HG03558 (cell line): ENCODE results near the gene TMEM132E.

Experiments
- ATAC-seq: cut with Tn5 transposase; IDR thresholded peaks from one replicate; pipeline ENCODE4 v1.9.1; 2021; ENCODE audit warnings: moderate number of reproducible peaks; ENCODE audit not compliant: unreplicated experiment; ENCODE audit errors: extremely low read depth

The TMEM132E gene

GRCh38 chr17:34568953-34569352 is 10.4 kb upstream of the TMEM132E start:
- ATAC-seq = no peak

GRCh38 chr17:34569591-34569990 is 9.8 kb upstream of the TMEM132E start:
- ATAC-seq = no peak

DNA sequence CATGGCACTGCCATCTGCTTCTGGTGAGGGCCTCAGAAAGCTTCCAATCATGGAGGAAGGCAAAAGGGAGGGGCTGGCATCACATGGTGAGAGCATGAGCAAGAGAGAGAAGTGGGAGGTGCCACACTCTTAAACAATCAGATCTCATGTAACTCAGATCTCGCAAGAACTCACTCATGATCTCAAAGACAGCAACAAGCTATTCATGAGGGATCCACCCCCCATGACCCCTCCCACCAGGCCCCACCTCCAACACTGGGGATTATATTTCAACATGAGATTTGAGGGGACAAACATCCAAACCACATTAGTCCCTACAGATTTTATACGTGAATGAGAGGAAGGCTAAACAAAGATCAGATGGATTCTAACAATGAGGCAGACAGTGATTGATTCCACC is 8.9 kb upstream of the TMEM132E start:
- no peak for ATAC-seq

DNA sequence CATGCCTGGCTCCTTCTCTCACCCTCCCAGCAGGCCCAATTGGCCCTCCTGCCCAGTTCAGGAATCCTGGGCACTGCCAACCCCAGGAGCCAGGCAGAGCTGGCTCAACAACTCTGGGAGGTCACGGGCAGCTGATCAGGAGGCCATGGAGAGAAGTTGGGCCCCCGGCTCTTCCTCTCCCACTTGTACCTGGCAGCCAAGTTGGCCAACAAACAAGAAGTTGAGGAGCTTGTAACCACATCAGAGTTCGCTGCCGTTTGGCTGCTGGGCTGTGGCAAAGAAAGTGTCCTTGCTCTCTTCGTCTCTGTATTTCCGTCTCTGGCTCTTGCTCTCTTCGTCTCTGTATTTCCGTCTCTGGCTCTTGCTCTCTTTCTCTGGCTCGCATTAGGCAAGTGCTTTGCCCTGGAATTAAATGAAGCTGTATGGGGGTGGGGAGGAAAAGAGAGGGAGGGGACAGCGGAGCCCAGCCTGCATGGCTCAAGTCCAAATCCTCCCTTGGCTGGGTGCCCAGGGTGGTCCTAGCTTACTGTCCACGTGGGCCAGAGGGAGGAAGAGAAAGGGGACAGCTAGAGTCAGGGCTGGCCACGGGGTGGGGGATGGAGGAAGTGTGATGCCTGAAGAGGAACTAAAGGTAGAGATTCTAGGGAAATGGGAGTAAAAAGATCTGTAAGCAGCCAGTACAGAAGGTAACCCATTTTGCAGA is 7.8 kb upstream of the TMEM132E start:
- ATAC-seq = no peak

DNA sequence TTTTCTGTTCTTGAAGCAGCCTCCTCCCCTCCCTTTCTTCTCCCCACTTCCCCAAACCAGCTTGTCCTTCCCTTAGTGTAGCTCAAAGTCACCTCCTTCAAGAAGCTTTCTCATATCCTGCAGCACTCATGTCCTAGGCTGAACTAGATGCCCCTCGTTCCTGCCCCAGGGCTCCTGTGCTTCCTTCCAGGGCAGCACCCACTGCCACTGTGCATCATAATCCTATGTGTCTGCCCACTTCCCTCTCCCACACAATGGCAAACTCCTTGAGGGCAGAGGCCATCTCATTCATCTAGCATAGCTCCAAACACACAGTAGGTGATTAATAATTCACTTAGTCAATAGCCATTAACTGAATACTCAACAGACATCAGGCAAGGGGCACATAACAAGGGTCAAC is 6.9 kb upstream of the TMEM132E start:
- no peak for ATAC-seq

DNA sequence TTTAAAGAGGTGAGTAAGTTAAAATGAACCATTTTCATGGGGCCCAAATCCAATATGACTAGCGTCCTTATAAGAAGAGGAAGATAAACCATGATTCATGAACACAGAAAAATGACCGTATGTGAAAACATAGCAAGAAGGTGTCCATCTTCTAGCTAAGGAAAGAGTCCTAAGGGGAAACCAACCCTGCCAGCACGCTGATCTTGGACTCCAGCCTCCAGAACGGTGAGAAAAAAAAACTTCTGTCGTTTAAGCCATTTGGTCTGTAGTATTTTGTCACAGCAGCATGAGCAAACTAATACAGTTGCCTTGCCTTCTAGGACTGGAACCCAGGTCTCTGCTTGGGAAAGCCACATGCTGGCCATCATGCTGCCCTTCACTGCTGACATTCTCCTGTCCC is 4.2 kb upstream of the TMEM132E start:
- ATAC-seq = no peak

DNA sequence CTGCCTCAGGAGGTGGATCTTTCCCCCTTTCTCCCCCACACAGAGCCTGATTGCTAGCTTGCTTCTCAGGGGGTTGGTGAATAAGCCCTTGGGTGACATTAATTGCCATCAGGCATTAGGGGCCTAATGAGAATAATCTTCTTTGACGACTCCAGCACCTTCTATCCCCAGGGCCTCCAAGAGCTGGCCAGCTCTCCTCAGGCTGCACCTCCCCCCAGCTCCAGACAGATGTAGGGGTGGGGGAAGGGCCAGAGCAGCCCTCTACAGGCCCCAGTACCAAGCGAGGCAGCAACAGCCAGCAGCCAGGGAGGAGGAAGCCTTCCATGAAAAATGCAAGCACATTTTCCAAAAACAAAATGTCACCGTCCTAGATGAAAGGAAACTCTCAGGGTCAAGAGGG is 1.4 kb upstream of the TMEM132E start:
- ATAC-seq = no peak

DNA sequence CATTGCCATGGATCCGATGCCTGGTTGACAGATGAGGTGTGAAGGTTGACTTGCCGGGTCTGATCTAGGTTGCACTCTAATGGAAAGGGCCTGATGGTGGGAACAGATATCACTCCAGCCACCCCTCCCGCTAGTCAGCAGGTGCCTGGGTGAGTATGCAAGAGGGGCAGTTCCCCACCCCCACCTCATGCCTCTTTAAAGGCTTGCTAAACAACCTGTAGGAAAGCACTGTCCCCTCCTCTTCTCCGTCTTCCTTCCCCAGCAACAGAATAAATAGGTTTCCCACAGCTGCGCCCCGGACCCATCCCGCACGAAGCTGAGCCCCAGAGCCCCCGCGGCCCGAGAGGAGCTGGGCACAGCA is 746 bp upstream of the TMEM132E start:
- no peak for ATAC-seq

DNA sequence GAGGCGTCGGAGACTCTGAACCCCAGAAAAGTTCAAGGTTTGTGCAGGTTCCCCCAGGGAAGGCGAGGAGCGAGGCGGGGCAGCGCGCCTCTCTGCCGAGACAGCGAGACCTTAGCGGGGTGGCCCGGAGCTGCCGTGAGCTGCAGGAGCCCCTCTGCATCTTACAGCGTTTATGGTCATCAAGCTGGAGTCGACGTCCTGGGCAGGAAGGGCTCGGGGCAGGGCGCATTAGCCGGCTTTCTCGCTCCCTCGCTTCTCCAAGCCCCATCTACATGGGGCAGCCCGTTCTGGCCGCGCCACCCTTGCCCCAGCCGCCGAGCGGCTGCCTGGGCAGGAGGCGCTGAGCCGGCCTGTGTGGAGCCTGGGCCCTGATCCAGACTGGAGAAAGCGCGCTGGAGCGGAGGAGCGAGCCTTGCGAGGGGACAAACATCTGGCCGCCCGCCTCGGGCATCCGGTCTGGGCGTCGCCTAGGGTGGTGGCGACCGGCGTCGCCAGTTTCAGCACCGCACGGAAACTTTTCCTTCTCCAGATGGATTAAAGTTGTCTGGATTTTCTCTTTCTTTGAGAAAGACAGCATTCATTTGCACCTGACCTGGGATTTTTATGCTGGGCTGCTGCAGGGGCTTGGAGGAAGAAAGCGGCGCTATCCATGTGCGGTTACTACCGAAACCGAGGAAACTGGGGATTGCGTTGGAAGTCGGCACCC is 750 bp downstream of the TMEM132E start:
- ATAC-seq = no peak

DNA sequence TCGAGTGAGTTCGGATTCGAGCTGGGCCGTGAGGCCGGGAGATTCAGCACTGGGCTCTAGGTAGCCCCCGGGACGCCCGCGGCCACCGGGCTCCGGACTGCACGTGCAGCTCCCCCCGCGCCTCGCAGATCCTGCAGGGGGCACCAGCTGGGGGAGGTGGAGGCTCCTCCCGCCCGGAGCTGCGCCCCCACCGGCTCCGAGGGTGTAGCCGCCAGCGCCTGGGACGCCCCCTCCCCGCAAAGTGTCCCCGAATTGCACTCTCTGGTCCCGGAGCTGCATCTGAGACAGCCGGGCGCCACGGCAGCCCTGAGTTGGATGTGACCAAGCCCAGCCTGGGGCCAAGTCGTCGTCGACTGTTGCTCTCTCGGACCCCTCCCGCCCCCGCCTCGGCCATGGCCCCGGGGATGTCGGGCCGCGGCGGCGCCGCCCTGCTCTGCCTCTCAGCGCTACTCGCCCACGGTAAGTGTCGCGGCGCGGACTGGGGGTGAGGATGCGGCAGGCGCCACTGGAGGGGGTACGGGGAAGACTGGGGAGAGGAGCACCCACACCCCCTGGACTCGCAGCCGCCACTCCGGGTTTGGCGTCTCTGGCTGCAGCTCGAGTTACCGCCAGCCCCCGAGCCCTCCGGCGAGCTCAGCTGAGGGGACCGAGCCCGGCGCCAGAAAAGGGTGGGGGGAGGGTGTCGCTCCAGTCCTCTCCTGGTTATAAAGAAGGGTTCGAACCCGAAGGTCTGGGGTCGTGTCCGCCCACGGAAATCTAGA is 1.5 kb downstream of the TMEM132E start:
- no peak for ATAC-seq

- no peak for ATAC-seq
Measured at GRCh38 chr17:34581446-34582184, 2.2 kb downstream of the TMEM132E start.

DNA sequence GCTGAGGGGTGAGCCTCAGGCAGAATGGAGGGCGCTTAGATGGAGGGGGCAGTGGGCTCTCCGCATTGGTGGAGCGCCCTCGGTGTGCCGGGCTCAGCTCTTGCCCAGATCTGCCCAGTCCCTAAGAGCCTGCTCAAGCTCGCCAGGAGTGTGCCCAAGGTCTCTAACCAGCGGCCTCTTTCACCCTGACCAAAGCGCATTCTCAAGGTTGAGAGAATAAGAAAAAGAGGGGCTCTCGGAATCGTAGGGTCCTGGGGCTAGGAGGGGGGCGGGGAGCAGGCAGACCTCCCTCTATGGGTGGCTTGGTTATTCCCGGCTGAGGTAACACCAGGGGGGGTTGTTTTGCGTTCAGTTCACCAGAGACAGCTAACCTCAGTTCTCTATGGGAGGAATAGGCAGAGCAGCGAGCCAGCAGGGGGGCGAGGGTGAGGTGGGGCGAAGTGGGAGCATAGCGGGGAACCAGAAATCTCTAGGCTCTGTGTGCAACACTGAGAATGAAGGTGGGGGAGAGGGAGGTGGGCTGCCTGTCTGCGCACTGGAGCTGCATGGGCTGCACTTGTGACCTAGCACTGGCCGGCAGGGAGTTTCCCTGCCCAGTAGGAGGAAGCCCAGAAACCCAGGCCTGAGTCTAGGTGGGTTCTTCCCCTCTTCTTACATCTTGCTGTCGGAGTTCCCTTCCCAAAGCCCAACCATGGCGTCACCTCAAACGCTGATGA is 3.0 kb downstream of the TMEM132E start:
- ATAC-seq = no peak

DNA sequence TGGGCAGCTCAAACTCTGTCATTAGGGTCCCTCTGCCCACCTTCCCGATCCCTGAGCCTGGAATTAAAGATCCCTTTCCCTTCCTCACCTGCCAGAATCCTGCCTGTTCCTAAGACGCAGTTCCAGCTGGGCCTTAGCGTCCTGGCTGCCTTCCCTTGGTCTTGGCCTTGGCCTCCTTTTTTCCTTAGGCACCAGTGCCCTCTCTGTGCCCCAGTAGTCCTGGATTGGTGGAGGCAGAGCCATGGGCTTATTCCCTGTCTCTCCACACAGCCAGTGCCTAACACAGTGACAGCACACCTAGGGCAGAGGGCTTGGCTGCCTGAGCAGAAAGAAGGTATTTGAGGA is 3.5 kb downstream of the TMEM132E start:
- no peak for ATAC-seq

DNA sequence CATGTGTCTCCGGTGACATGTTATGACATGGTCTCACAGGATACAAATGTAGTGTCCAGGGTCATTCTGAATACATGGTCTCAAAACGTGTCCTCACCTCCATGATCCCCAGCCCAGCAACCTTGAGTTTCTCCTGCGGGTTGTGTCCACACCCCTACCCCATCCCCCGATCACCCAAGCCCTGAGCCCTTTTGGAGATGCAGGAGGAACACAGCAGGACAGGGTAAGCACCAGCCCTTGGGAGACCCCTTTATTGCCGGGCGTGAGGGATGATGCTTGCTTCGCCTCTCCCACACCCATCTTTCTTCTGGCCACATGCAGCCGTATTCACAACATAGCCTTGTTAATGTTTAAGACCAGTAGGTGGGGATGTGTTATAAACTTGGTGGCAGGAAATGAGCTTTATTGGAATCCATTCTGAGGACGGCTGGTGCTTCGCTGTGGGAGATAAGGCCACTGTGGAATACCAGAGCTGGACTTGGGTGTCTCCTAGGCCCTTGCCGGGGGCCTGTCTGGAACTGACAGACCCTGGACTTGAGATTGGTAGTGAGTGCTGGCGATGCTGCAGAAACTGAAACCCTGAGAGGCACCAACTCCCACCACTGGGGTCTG is 5.5 kb downstream of the TMEM132E start:
- no peak for ATAC-seq

DNA sequence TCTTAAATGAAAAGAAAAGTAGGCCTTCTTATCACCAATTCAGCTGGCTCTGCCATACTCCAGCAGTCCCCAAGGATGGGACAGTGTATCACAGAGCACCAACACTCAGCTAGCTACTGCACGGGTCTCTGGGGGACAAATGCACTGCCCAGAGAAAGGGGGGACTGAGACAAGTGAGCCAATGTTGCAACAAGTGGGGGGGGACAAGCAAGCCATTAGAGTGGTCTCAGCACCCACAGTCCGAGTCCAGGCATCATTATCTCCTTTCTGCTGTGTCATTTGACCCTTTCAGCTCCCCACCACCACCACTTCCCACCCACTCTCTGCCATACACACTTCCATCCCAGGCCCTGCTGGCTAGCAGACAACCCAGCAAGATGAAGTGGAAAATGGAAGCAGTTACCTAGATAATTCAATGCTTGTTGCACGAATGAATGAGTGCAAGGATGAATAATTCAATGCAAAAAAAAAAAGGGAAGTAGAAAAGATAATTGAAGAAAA is 7.0 kb downstream of the TMEM132E start:
- no peak for ATAC-seq

DNA sequence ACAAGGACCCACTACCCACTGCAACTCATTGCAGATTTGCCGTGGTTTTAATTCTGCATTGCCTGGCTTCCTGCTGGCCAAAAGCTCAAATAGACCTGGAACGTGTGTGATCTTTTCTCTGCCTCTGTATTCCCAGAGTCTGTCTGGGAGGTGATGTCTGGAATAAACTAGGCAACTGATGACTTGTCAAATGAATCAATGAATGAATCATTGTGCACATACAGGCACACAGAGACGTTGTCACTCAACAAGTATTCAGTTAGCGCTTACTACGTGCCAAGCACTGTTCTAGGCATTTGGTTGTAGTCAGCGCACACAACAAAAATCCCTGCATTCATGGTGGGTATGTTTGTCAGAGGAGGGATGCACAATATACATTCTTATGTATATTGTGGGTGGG is 8.9 kb downstream of the TMEM132E start:
- no peak for ATAC-seq

DNA sequence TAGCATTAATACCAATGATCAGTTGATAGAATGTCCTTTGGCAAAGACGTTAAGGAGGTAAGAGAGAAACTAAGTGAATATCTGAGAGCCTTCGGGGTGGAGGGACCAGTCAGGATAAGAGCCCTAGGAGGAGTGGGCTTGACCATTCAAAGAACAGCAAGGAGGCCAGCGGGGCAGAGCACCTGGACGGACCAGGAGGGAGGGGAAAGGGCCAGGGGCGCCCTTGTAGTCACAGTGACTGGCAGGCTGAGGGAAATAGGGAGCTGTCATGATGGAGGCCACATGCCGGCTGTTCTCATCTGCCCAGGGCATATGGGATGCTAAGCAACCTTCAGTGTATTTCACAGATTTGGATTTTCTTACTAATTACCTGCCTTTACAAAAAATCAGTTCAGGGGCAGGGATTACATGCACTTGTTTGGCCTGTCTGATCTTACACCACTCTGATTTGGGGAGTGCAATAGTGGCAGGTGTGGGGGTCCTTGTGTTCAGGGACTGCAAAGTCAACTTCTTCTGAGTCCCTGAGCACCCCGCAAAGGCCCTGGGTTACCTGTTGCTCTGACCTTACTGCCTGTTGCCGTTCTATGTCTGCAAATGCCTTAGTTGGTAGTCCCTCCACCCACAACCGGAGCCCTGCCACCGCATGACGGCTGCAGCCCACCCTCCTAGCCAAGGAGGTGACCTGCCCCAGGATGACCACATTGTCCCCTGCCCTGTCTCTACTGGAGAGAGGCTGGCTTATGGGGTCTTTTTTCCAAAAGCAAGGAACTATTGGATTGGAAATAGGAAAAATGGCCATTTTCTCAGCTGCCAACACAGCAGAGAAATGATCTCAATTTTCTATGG is 10.0 kb downstream of the TMEM132E start:
- no peak for ATAC-seq

- ATAC-seq = no peak
Measured at GRCh38 chr17:34592002-34592401, 12.6 kb downstream of the TMEM132E start.

- no peak for ATAC-seq
Measured at GRCh38 chr17:34596920-34597319, 17.5 kb downstream of the TMEM132E start.
